ENCODE data around the gene CCDC102B.

CCDC102B gene

DNA sequence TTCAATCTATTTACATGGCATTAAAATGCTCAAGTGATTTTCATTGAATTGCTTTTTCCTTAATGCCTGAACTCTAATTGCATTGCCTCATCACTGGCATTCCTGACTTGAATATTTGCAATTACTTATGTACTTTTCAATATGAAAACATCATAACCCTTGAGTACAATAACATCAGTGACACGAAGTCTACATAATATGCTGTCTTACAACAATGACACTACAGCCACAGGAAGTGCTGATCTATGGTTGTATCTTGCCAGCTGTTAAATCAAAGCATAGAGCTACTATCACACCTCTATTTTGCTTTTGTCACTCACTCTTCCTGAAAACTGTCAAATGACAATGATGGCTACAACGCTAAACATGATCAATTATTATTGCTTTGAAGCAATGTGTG is 156.9 kb downstream of the CCDC102B start:
- Histone ChIP-seq H3K4me3 (replicated peaks; ENCODE audit: insufficient read depth, low read length) (no peak overlapping the region), H3K27ac (replicated peaks) (no peak overlapping the region), H3K27me3 (ENCODE audit: insufficient read depth, poor library complexity, severe bottlenecking) (no peaks in the 10 kb centered on the region)
- TF ChIP-seq, protein P1, sequence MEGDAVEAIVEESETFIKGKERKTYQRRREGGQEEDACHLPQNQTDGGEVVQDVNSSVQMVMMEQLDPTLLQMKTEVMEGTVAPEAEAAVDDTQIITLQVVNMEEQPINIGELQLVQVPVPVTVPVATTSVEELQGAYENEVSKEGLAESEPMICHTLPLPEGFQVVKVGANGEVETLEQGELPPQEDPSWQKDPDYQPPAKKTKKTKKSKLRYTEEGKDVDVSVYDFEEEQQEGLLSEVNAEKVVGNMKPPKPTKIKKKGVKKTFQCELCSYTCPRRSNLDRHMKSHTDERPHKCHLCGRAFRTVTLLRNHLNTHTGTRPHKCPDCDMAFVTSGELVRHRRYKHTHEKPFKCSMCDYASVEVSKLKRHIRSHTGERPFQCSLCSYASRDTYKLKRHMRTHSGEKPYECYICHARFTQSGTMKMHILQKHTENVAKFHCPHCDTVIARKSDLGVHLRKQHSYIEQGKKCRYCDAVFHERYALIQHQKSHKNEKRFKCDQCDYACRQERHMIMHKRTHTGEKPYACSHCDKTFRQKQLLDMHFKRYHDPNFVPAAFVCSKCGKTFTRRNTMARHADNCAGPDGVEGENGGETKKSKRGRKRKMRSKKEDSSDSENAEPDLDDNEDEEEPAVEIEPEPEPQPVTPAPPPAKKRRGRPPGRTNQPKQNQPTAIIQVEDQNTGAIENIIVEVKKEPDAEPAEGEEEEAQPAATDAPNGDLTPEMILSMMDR (IDR thresholded peaks at IDR 0.05; ENCODE audit: insufficient read depth, low read length), result no peak
- DNase-seq (ENCODE audit: low read depth in 1 of 2, low spot score in 1 of 2), result no peak

DNA sequence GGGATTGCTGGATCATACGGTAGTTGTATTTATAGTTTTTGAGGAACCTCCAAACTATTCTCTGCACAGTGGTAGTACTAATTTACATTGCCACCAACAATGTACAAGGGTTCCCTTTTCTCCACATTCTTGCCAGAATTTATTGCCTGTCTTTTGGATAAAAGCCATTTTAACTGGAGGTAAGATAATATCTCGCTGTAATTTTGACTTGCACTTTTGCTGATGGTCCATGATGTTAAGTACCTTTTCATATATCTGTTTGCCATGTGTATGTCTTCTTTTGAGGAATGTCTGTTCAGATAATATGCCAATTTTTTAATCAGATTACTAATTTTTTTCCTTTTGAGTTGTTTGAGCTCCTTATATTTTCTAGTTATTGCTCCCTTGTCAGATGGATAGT is 158.8 kb downstream of the CCDC102B start:
- no peak for DNase-seq (ENCODE audit: low read depth in 1 of 2, low spot score in 1 of 2)
- no peak overlapping the region for H3K27ac ChIP-seq (replicated peaks)
- H3K4me3 ChIP-seq (replicated peaks; ENCODE audit: insufficient read depth, low read length), result no peak overlapping the region
- TF ChIP-seq GABPA (IDR thresholded peaks at IDR 0.05; ENCODE audit: low read depth), result no peak
- no peak for TF ChIP-seq POLR2AphosphoS5 (IDR thresholded peaks at IDR 0.05; ENCODE audit: low read depth)
- TF ChIP-seq, protein P2, sequence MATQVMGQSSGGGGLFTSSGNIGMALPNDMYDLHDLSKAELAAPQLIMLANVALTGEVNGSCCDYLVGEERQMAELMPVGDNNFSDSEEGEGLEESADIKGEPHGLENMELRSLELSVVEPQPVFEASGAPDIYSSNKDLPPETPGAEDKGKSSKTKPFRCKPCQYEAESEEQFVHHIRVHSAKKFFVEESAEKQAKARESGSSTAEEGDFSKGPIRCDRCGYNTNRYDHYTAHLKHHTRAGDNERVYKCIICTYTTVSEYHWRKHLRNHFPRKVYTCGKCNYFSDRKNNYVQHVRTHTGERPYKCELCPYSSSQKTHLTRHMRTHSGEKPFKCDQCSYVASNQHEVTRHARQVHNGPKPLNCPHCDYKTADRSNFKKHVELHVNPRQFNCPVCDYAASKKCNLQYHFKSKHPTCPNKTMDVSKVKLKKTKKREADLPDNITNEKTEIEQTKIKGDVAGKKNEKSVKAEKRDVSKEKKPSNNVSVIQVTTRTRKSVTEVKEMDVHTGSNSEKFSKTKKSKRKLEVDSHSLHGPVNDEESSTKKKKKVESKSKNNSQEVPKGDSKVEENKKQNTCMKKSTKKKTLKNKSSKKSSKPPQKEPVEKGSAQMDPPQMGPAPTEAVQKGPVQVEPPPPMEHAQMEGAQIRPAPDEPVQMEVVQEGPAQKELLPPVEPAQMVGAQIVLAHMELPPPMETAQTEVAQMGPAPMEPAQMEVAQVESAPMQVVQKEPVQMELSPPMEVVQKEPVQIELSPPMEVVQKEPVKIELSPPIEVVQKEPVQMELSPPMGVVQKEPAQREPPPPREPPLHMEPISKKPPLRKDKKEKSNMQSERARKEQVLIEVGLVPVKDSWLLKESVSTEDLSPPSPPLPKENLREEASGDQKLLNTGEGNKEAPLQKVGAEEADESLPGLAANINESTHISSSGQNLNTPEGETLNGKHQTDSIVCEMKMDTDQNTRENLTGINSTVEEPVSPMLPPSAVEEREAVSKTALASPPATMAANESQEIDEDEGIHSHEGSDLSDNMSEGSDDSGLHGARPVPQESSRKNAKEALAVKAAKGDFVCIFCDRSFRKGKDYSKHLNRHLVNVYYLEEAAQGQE (IDR thresholded peaks at IDR 0.05; ENCODE audit: insufficient replicate concordance, low read depth), result no peak
- no peak for TF ChIP-seq SPI1 (IDR thresholded peaks at IDR 0.05; ENCODE audit: borderline replicate concordance, low read depth)
- TF ChIP-seq, protein P1 (IDR thresholded peaks at IDR 0.05; ENCODE audit: insufficient read depth, low read length), result no peak
- no peaks in the 10 kb centered on the region for H3K27me3 ChIP-seq (ENCODE audit: insufficient read depth, poor library complexity, severe bottlenecking)

DNA sequence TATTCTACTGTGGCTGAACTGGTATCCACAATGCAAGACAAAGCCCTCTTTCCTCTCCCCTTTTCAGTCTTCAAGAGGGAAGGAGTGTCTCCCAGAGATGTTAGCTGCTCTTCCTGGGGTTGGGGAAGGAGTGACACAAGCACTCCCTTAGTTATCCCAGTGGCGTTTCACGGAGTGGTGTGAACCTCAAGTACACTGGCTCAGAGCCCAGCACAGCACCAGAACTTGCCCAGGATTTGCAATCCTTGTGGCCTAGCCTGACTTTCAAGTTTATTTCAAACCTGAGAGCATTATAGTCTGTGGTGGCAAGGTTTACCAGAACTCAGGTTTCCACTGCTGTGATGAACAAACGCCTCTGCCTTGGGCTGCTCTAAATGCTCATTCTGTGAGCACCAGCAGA is 162.5 kb downstream of the CCDC102B start:
- TF ChIP-seq, protein P2 (IDR thresholded peaks at IDR 0.05; ENCODE audit: insufficient replicate concordance, low read depth), result no peak
- TF ChIP-seq, protein P1 (IDR thresholded peaks at IDR 0.05; ENCODE audit: insufficient read depth, low read length), result no peak
- TF ChIP-seq GABPA (IDR thresholded peaks at IDR 0.05; ENCODE audit: low read depth) (no peak), POLR2AphosphoS5 (IDR thresholded peaks at IDR 0.05; ENCODE audit: low read depth) (no peak)
- Histone ChIP-seq H3K27me3 (ENCODE audit: insufficient read depth, poor library complexity, severe bottlenecking) (no peaks in the 10 kb centered on the region), H3K4me3 (replicated peaks; ENCODE audit: insufficient read depth, low read length) (no peak overlapping the region), H3K27ac (replicated peaks) (no peak overlapping the region)
- DNase-seq (ENCODE audit: low read depth in 1 of 2, low spot score in 1 of 2), result no peak

DNA sequence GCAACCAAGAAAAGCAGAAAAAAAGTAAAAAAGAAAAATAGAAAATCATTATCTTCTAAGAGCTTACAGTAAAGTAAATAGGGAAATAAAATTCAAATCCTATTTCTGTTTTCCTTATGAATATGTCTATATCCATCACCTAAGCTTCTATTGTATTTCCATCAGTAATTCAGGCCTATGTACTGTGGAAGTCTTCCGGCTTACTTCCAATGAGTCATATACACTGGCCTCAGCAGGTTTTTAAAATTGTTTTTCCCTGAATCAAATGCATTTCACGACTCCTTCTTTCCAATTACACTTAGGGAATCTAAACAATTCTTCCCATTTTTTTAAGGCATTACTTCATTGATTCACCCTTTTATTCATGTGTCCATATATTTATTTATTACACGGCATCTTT is 164.7 kb downstream of the CCDC102B start:
- H3K27ac ChIP-seq (replicated peaks), result no peak overlapping the region
- TF ChIP-seq, protein P2 (IDR thresholded peaks at IDR 0.05; ENCODE audit: insufficient replicate concordance, low read depth), result no peak
- TF ChIP-seq SPI1 (IDR thresholded peaks at IDR 0.05; ENCODE audit: borderline replicate concordance, low read depth), result no peak
- no peak for TF ChIP-seq POLR2AphosphoS5 (IDR thresholded peaks at IDR 0.05; ENCODE audit: low read depth)
- DNase-seq (ENCODE audit: low read depth in 1 of 2, low spot score in 1 of 2), result no peak
- no peaks in the 10 kb centered on the region for H3K27me3 ChIP-seq (ENCODE audit: insufficient read depth, poor library complexity, severe bottlenecking)
- no peak overlapping the region for H3K4me3 ChIP-seq (replicated peaks; ENCODE audit: insufficient read depth, low read length)
